T1000 (cell line): ENCODE data around the gene UBE2L6.
"Not testable (repeated sequence)": the region's sequence is repeated elsewhere in the genome, so short reads cannot be mapped to it uniquely, and the experiment has no call there.

Experiments used
- DNase-seq: peaks from one replicate; lab custom pipeline; 2025; ENCODE audit warnings: mixed read lengths; lab: John Stamatoyannopoulos, UW

The UBE2L6 gene

GRCh38 chr11:57566905-57567514, 462 bp downstream of the UBE2L6 start:
- peak; percentile 14 for DNase-seq

- no peak for DNase-seq
These were observed 1.2 kb downstream of the UBE2L6 start for GRCh38 chr11:57566005-57566904.

GRCh38 chr11:57562596-57562995, 4.9 kb downstream of the UBE2L6 start:
- DNase-seq, result no peak

- DNase-seq, result no peak
These were observed 7.3 kb downstream of the UBE2L6 start for GRCh38 chr11:57560146-57560545.

- DNase-seq, result no peak
These were observed 11.4 kb downstream of the UBE2L6 start for GRCh38 chr11:57556041-57556440.

GRCh38 chr11:57555393-57555792, 12.1 kb downstream of the UBE2L6 start:
- DNase-seq, result no peak

- DNase-seq, result no peak
These were observed 15.0 kb downstream of the UBE2L6 start for GRCh38 chr11:57552479-57552878.

- no peak for DNase-seq
These were observed 15.5 kb downstream of the UBE2L6 start for GRCh38 chr11:57551941-57552340.

- DNase-seq, result no peak
These were observed 17.5 kb downstream of the UBE2L6 start for GRCh38 chr11:57549983-57550382.

GRCh38 chr11:57547854-57548377, 19.6 kb downstream of the UBE2L6 start:
- no peak for DNase-seq

- no peak for DNase-seq
These were observed 20.5 kb downstream of the UBE2L6 start for GRCh38 chr11:57546869-57547475.

GRCh38 chr11:57546451-57546850, 21.0 kb downstream of the UBE2L6 start:
- DNase-seq, result no peak

- no peak for DNase-seq
These were observed 21.6 kb downstream of the UBE2L6 start for GRCh38 chr11:57545883-57546282.

GRCh38 chr11:57544566-57544965, 22.9 kb downstream of the UBE2L6 start:
- no peak for DNase-seq

GRCh38 chr11:57543593-57543992, 23.9 kb downstream of the UBE2L6 start:
- no peak for DNase-seq

GRCh38 chr11:57542582-57542981, 24.9 kb downstream of the UBE2L6 start:
- no peak for DNase-seq

GRCh38 chr11:57541169-57541568, 26.3 kb downstream of the UBE2L6 start:
- no peak for DNase-seq

GRCh38 chr11:57539342-57539741, 28.1 kb downstream of the UBE2L6 start:
- no peak for DNase-seq

GRCh38 chr11:57536947-57537619, 30.4 kb downstream of the UBE2L6 start, which contains the start of gene SMTNL1:
Gene SMTNL1, plus strand, starts transcription at chr11:57537595. Its CDS starts 5,048 bp downstream, at chr11:57542643.
- no peak for DNase-seq

- DNase-seq, result not testable (repeated sequence)
These were observed 33.0 kb downstream of the UBE2L6 start for GRCh38 chr11:57534449-57534848.

- DNase-seq, result peak; percentile 92
These were observed 36.6 kb downstream of the UBE2L6 start, which contains the start of gene TIMM10 for GRCh38 chr11:57530596-57531507. Gene TIMM10, minus strand, starts transcription at chr11:57530754. Its CDS starts 565 bp downstream, at chr11:57530189.
